ENCODE results near the gene AMFR.

AMFR gene

GRCh38 chr16:56350491-56351405, 74.6 kb downstream of the AMFR start:
- intact Hi-C loops (cut with DNase I), result no loop called here
- peak in 4 of 10 donors; percentile 8 to 90 (median 77) for DNase-seq

GRCh38 chr16:56349711-56350161, 75.6 kb downstream of the AMFR start:
- peak in 4 of 10 donors; percentile 7 to 77 (median 62) for DNase-seq
- intact Hi-C loops (cut with DNase I), result no loop called here

DNA sequence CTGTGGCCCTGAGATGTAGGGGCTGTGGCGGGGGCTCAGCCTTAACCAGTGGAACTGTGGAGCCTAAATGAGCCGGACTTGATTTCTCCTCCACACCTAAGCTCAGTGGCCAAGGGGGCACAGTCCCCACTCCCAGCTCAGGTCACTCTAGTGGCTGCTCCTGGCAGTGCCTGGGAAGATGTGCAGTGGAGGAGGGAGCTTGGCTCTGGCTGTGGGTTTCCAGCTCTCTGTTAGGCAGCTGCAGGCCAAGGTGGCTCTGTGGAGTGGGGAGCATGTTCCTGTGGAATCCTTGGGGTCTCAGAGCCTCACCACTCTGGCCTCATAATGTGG, 76.3 kb downstream of the AMFR start:
- intact Hi-C loops (cut with DNase I), result no loop called here
- DNase-seq, result peak in 4 of 10 donors; percentile 8 to 82 (median 58)

- intact Hi-C loops (cut with DNase I), result no loop called here
- peak in 4 of 10 donors; percentile 8 to 81 (median 68) for DNase-seq
These were observed 76.9 kb downstream of the AMFR start for GRCh38 chr16:56348168-56349085.

GRCh38 chr16:56347670-56348069, 77.7 kb downstream of the AMFR start:
- intact Hi-C loops (cut with DNase I), result no loop called here
- DNase-seq, result peak in 5 of 10 donors; percentile 4 to 30 (median 18)

GRCh38 chr16:56347166-56347565, 78.2 kb downstream of the AMFR start:
- peak in 5 of 10 donors; percentile 3 to 80 (median 41) for DNase-seq
- intact Hi-C loops (cut with DNase I), result no loop called here

DNA sequence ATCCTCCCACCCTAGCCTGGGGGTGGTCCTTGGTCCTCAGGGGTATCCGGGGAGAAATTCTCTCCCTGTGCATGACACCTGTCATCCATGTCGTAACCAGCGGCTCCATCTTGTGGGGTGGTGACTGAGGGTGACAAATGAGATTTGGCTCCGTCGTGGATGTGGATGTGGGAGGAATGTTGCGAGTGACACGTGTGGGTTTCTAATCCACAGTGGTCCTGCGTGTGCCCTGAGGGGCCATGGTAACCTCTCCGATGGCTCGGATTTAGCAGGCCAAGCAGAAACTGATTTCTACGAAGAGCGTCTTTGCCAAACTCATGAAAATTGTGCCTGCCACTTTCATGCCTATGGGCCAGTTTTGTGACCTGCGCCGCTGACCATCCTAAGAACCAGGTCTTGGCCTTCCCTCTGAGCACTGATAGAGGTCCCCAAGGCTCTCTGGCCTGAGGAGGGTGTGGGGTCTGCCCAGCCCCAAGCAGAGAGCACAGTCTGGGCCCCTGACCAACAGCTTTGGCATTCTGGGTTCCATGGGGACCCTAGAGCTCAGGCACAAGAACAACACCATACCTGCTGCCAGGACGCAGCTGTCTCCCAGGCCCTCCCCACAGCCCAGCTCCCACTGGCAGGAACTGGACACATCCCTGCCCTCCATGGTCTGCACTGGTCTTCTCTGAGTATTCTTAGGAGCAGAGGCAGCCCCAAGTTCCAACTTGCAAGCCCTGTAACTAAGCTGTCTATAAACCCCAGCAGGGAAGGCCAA, 79.0 kb downstream of the AMFR start:
- DNase-seq, result peak in 5 of 10 donors; percentile 4 to 57 (median 32)
- intact Hi-C loops (cut with DNase I), result no loop called here

GRCh38 chr16:56345406-56346050, 79.8 kb downstream of the AMFR start:
- intact Hi-C loops (cut with DNase I), result no loop called here
- peak in 5 of 10 donors; percentile 2 to 67 (median 55) for DNase-seq

GRCh38 chr16:56344518-56345405, 80.6 kb downstream of the AMFR start:
- intact Hi-C loops (cut with DNase I), result no loop called here
- DNase-seq, result peak in 5 of 10 donors; percentile 7 to 78 (median 46)

- DNase-seq, result peak in 5 of 10 donors; percentile 20 to 85 (median 73)
- intact Hi-C loops (cut with DNase I), result no loop called here
These were observed 81.5 kb downstream of the AMFR start for GRCh38 chr16:56343661-56344517.

DNA sequence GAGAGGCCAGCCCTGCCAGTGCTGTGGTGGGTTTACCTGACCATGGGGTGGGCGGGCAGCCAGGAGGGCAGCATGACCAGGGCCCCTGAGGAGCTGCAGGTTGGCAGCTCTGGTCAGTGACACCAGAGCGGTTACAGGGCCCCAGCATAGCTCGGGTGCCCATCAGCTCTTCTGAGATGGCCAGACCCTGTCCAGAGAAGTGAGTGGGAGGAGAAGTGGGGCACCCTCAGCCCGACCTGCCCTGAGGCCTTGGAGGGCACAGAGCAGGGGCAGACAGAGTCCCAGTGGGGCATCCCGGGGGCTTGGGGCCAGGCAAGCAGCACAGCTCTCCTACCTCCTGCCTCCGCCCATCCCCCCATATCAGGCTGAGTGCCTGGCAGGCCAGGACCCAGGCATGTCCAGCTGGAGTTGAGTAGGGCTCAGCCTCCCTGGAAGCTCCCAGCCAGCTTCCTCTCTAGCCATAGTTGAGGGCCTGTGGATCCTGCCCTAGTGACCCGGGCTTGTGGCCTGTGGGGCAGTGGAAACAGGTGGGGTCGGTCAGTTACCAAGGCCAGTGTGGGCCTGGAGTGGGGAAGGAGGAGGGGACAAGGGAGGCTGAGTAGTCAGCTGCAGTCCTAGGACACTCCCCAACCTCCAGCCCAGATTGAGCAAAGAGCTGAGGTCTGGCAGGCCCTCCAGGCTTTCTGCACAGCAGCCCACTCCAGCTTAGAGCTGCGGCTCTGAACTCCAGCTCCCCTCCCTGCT, 83.5 kb downstream of the AMFR start:
- DNase-seq, result peak in 3 of 10 donors; percentile 65 to 79 (median 69)
- intact Hi-C loops (cut with DNase I), result no loop called here

GRCh38 chr16:56340864-56341365, 84.4 kb downstream of the AMFR start:
- intact Hi-C loops (cut with DNase I), result no loop called here
- DNase-seq, result peak in 3 of 10 donors; percentile 45 to 82 (median 57)

DNA sequence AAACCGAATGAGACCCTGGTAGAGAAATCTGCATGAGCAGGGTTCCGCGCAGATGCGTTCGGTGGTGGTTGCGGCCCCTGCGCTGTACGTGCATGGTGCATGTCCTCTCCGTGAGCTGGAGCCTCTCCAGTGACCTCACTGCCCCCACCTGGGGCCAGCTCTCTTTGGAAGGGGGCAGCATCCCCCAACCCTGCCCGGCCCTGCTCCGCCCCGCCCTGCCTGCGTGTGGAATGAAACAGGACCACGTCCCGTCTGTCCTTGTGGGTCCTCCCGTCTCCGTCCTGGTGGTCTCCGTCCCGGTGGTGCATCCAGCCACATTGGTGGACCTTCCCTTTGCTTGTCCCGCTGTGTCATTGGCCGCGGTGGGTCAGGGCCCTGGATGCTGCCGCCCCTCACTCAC, 84.9 kb downstream of the AMFR start:
- peak in 3 of 10 donors; percentile 26 to 82 (median 63) for DNase-seq
- intact Hi-C loops (cut with DNase I), result no loop called here

DNA sequence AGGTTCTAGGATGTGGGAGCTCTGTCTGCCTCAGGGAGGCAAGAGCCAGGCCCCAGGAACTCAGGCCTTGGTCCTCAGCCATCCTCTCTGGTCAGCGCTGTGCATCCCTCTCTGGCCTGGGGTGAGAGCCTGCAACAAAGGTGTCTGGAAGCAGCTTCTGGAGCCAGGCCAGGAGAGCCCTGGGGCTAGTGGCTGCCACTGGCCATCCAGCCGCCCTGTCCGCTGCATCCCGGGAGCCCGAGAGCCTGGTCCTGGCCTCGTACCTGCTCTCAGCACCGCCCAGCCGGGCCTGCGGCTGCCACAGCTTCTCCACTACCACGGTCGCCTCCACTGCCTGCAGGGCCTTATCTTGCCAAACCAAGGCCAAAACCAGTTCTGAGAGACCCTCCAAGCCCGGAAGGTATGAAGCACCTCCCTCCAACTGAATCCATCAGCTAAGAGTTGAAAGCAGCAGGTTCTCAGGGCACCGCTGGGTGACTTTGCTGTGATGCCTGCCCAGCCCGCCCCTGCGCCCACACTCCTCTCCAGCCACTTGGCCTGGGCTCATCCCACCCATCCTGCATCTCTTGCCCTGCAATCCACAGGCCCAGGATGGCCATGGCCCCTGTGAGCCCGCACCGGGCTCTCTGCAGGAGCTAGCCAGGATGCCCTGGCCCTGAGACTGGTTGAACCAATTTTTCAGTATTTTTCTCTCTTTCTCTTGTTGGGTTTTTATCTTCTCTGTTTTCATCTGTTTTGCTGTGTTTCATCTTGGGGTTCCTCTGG, 85.7 kb downstream of the AMFR start:
- intact Hi-C loops (cut with DNase I), result loop anchor here (10.0 kb wide), 1 partner anchor 365 kb away; no protein-coding TSS in a partner anchor
- DNase-seq, result peak in 2 of 10 donors; percentile 71 to 78

DNA sequence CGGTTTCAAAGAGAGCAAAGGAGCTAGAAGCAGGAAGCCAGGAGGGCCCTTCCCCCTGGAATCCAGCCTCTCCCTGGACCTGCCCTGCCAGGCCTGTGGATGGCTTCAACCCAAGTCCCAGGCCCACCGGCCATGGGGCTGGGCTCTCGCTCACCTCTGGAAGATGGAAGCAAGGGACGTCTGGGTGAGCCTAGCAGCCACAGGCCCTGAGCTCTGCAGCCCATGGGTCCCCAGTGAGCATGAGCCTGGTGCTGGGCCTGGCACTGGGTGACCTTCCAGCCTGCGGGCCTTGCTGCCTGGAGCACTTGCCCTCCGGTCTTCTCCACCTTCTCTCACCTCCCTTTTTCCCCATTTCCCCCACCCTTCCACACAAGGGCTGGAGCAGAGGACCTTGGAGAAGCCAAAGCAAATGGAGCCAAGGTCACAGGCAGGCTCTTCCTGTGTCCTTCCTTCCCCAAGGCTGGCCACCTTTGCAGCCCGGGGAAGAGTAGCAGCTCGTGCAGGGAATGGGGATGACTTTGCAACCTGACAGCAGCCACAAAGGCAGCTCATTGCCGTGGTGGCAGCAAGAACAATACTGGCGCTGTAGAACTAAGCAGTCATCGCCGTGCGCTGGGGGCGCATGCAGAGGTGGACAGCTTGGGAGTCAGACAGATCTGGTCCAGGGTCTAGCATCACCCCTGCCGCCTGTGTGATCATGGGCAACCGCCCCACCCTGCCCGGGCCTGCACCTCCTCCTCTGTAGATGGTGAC, 86.6 kb downstream of the AMFR start:
- DNase-seq, result peak in 3 of 10 donors; percentile 49 to 75 (median 72)
- intact Hi-C loops (cut with DNase I), result loop anchor here (10.0 kb wide), 1 partner anchor 366 kb away; no protein-coding TSS in a partner anchor
